Cardiac fibroblast (primary cell): Measurements from ENCODE around the gene NOS3.
A peak's percentile ranks its signal among the peaks of the same experiment; 100 is the strongest.

Source experiments
- DNase-seq, 2 donors: peaks; one replicate each; pipeline versions ENCODE4 v3.0.0 to v3.0.0-alpha.2; 2010; ENCODE audit warnings: low read depth in 2 of 2
- H3K4me3 ChIP-seq, 2 donors: replicated peaks in 1 of 2; 1 replicate in 1 of 2; 2 replicates in 1 of 2; pipeline ENCODE4 v1.5.1; 2011; ENCODE audit warnings: low read depth in 2 of 2, low read length in 2 of 2, mild to moderate bottlenecking in 2 of 2, moderate library complexity in 1 of 2
- TF ChIP-seq, protein P1 (sequence below): IDR thresholded peaks from one replicate; pipeline ENCODE4 v1.5.1; 2011; ENCODE audit warnings: low read depth, mild to moderate bottlenecking, low read length, inconsistent platforms

Gene NOS3

DNA sequence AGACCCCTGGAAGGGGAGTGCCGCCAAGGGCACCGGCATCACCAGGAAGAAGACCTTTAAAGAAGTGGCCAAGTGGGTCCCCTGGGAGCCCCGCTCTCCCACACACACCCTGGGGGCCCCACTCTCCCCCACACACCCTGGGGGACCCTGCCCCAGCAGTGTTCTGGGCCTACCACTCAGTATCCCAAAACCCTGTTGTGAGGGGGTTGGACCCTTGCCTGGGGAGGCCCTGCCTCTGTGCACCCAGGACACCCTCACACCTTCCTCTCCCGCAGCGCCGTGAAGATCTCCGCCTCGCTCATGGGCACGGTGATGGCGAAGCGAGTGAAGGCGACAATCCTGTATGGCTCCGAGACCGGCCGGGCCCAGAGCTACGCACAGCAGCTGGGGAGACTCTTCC is 10.7 kb downstream of the NOS3 start:
- TF ChIP-seq, protein P1, sequence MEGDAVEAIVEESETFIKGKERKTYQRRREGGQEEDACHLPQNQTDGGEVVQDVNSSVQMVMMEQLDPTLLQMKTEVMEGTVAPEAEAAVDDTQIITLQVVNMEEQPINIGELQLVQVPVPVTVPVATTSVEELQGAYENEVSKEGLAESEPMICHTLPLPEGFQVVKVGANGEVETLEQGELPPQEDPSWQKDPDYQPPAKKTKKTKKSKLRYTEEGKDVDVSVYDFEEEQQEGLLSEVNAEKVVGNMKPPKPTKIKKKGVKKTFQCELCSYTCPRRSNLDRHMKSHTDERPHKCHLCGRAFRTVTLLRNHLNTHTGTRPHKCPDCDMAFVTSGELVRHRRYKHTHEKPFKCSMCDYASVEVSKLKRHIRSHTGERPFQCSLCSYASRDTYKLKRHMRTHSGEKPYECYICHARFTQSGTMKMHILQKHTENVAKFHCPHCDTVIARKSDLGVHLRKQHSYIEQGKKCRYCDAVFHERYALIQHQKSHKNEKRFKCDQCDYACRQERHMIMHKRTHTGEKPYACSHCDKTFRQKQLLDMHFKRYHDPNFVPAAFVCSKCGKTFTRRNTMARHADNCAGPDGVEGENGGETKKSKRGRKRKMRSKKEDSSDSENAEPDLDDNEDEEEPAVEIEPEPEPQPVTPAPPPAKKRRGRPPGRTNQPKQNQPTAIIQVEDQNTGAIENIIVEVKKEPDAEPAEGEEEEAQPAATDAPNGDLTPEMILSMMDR: no peak
- no peak overlapping the region for H3K4me3 ChIP-seq
- DNase-seq: no peak

- no peak overlapping the region for H3K4me3 ChIP-seq
- TF ChIP-seq, protein P1: no peak
- DNase-seq: no peak
Observed at GRCh38 chr7:151003572-151003971, 12.8 kb downstream of the NOS3 start.

- TF ChIP-seq, protein P1: no peak
- no peak overlapping the region for H3K4me3 ChIP-seq
- no peak for DNase-seq
Observed at GRCh38 chr7:151005566-151005965, 14.7 kb downstream of the NOS3 start.

DNA sequence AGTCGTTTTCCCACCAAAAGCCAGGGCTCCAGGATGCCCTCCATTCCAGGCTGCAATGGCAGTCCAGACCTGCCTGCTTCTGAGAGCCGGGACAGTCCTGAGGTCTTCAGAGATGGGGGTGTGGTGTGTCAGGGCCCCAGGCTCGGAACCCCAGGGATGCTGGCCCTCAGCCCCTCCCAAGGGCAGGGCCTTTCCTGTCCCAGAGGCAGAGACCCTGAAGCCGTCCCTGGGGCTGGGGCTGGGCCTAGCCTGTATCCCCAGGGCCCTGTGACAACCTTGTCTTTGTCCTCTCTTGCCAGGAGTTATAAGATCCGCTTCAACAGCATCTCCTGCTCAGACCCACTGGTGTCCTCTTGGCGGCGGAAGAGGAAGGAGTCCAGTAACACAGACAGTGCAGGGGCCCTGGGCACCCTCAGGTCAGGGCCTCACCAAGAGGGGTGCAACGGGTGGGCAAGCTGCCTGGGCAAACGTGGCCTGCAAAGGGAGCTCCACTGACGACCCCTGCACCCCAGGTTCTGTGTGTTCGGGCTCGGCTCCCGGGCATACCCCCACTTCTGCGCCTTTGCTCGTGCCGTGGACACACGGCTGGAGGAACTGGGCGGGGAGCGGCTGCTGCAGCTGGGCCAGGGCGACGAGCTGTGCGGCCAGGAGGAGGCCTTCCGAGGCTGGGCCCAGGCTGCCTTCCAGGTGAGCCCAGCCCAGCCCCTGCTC is 15.9 kb downstream of the NOS3 start:
- no peak for DNase-seq
- no peak overlapping the region for H3K4me3 ChIP-seq
- TF ChIP-seq, protein P1: no peak

- no peak overlapping the region for H3K4me3 ChIP-seq
- TF ChIP-seq, protein P1: no peak
- peak in 1 of 2 donors; percentile 34 for DNase-seq
Observed at GRCh38 chr7:151007469-151007898, 16.7 kb downstream of the NOS3 start.

DNA sequence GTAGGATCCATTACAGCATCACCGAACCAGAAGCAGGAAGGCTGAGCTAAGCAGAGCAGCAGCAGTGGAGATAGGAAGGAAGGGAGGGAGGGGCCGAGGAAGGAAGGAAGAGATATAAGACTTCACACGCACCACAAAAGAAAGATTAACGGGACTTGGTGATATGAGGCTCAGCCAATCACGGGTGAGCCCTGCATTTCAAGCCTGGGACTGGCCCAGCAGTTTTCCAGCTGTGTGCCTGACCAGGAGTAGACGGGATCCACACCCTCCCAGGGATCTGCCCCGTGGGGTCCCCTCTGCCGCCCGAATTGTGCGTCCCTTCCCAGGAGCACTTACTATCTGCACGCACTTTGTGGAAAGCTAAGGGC is 17.3 kb downstream of the NOS3 start:
- TF ChIP-seq, protein P1: no peak
- H3K4me3 ChIP-seq: peak overlapping the region in 1 of 2 donors; percentile 37
- peak in 1 of 2 donors; percentile 66 for DNase-seq
